GM18870 (cell line): ENCODE results near the gene LGI4.

Experiments
- ATAC-seq: cut with Tn5 transposase; IDR thresholded peaks from one replicate; pipeline ENCODE4 v1.9.1; 2021; ENCODE audit warnings: moderate library complexity; ENCODE audit not compliant: unreplicated experiment

Gene LGI4

DNA sequence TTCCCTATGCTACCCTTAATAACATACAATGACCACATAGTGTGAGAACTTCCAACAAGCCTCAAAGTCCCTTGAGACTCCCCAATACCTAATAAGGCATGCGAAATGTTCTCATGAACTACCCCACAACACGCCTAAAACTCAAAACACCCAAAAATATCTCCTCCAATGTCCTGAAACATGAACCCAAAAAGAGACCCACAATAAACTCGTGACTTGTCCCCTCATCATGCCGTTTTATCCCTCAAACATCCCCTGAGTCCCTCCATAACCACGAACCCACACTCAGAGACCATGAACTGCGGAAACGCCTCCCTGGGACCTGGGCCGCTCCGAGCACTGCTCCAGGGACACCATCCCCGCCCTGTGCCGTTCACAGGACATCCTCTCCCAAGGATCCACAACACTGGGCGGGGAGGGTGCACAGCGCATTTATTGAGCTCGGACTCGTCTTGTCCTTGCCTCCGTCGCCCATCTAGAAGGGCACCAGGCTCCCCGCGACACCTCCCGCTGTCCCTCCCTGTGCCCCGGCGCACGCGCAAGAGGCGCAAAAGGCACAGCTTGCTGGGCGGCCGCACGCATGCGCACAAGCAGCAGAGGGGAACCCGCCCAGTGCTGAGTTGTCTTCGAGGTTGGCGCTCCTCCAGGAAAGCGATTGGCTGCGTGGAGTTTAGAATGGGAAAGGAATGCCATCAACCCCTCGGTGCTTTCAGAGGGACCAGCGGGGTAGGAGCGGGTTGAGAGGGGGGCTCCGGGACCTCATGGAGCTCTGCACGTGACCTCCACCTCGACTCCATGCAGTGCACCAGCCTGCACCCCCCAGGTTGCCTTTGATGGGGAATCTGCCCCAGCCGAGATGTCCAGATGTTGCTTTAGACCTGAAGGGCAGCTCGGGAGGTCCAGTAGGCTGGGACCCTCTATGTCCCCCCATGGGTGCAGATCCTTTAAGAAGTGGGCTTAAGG is 10.5 kb downstream of the LGI4 start:
- peak; percentile 42 for ATAC-seq

DNA sequence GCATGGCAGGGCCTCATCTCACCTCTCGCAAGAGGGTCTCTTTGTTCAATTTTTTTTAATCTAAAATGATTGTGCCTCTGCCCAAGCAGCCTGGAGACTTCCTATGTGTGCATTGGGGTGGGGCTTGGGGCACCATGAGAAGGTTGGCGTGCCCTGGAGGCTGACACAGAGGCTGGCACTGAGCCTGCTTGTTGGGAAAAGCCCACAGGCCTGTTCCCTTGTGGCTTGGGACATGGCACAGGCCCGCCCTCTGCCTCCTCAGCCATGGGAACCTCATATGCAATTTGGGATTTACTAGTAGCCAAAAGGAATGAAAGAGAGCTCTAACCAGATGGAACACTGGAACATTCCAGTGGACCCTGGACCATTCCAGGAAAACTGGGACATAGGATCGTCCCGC is 11.3 kb downstream of the LGI4 start:
- ATAC-seq: no peak

DNA sequence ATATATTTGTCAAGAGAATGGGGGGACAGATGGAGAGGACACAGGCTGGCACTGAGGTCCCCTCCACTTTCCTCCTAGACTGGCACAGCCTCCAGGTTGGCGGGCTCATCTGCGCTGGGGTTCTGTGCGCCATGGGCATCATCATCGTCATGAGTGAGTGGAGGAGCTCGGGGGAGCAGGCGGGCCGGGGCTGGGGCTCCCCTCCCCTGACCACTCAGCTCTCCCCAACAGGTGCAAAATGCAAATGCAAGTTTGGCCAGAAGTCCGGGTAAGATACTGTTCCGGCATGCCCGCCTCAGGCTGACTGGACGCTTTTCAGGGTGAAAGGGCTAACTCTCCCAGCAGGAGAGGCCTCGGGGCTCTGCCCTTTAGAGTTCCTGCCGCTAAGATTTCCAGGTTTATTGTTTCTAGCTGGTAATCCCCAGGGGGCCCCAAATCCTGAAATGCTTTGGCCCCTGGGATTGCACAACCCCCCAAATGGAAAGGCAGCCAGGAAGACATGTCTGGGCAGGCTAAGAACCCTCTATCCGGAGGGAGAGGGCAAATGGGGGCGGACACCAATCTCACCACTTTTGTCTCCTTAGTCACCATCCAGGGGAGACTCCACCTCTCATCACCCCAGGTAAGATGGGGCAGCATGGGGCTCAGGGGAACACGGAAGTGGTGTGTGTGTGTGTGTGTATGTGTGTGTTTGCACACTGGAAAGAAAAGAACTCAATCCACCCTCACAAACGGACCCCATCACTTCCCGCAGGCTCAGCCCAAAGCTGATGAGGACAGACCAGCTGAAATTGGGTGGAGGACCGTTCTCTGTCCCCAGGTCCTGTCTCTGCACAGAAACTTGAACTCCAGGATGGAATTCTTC is 11.9 kb downstream of the LGI4 start:
- no peak for ATAC-seq

DNA sequence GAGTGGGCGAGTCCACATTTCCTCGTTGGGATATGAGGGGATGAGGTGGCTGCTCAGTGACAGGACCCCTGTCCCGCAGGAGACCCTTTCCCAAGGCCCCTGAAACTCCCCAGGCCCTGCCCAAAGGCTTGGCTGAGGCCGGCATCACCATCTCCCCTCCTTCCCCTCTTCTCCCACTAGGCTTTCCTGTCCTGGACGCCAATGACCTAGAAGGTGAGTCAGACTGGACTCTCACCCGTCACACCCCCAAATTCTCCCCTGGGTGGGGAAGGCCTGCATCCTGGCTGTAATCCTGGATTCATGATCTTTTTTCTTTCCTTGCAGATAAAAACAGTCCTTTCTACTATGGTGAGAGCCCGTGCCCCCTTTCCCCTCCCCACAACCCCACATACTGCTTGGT is 14.0 kb downstream of the LGI4 start:
- no peak for ATAC-seq

DNA sequence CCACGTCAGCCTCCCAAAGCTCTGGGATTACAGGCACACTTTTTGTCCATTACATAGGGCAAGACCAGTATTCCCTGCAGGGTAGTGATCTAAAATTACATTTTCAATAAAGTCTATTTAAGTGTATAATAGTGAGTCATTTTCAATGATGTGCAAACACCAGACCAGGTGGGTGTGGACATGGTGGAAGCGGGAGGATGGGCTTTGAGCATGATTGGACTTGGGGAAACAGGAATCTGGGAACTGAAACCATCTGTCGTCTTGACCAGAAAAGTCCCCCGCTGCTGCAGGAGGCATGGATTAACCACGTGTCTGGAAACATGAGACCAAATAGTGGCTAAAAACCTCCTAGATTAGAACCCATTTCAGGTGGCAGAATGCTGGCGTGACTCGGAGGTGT is 14.4 kb downstream of the LGI4 start:
- ATAC-seq: no peak

DNA sequence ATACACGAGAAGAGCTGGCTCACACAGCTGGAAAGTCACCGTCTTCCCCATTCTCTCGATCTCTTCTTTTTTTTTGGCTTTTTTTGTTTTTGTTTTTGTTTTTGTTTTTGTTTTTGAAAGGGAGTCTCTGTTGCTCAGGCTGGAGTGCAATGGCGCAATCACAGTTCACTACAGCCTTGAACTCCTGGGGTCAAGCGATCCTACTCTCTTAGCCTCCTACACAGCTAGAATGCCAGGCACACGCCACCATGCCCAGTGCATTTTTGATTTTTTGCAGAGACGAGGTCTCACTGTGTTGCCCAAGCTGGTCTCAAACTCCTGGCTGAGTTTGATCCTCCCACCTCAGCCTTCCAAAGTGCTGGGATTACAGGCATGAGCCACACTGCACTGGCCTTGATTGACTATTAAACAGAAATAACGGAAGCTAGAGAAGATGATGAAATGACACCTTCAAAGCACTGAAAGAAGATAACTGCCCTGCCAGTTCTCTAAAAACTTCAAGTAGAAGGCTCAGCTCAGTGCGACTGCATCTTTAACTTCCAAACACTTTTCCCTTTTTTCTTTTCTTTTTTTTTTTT is 15.2 kb downstream of the LGI4 start:
- no peak for ATAC-seq

DNA sequence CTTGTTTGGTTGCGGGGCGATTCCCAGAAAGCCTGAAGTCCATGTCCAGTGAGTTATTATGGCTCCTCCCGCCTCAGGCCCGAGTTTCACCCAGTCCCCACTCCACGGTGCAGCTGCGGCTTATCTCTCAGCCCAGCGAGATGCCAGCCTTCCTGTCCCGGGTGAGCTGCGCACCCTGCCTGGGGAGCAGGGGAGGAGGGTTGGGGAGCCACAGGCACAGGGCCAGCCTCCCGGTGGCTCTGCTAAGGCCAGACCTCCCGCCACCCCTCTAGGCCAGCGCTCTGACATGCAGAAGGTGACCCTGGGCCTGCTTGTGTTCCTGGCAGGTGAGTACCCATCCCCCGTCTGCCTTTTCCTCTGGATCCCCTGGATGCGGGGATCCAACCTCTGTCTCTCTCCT is 15.8 kb downstream of the LGI4 start:
- ATAC-seq: no peak

DNA sequence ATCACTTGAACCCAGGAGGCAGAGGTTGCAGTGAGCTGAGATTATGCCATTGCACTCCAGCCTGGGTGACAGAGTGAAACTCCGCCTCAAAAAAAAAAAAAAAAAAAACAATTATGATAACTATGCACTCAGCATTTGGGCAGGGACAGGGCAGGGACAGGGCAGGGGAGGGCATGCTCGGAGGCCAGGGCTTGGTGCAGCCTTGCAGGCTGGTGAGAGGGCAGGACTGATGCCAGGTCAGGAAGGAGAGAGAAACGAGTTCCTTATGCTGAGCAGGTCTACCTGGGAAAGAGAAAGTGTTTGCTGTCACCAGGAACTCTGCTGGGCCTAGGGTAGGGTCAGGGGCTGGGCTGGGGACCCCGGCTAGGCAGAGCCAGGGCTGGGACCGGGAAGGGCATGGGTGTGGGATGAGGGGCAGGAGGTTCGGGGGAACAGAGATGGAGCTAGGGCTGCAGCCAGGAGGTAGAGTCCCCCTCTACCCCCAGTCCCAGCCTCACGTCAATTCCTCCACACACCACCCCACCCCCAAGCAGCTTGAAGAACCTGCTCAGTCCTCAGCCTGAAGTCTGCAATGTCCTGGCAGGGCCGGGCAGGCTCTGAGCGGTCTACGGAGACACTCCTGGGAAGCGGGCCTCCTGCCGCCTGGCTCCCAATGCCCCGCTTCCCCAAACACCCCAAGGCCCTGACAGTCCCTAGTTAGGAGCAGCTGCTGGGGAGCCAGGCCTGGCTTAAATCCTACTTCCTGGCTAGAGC is 16.4 kb downstream of the LGI4 start:
- no peak for ATAC-seq

DNA sequence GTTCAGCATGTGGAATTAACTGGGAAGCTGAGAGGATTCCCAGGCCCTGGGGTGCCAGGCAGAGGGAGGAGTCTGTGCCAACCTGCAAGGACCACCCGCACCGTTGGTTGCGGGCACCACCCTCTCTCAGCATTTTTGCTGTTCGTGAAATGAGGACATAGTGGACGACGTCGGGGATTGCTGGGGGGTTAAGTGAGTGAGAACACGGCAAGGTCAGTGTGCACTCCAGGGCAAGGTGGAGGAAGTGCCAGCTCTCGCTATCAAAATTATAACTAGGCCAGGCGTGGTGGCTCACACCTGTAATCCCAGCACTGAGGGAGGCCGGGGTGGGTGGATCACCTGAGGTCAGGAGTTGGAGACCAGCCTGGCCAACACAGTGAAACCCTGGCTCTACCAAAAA is 17.1 kb downstream of the LGI4 start:
- ATAC-seq: no peak

DNA sequence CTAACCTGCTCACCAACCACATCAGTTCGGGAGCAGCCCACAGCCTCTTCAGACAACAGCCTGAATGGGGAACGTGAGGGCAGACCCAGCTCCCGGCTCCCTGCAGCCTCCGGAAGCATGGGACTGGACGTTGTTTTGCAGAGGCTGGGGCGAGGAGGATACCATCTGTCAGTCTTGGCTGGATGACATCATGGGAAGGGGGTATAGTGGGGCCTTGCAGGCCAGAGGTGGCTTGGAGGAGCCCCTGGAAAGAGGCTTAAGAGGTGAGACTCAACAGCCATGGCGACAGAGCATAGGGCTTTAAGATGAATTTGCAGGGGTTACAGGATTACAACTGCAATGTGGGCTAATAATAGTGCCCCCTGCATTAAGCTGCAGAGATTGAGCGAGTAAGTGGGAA is 17.7 kb downstream of the LGI4 start:
- no peak for ATAC-seq

DNA sequence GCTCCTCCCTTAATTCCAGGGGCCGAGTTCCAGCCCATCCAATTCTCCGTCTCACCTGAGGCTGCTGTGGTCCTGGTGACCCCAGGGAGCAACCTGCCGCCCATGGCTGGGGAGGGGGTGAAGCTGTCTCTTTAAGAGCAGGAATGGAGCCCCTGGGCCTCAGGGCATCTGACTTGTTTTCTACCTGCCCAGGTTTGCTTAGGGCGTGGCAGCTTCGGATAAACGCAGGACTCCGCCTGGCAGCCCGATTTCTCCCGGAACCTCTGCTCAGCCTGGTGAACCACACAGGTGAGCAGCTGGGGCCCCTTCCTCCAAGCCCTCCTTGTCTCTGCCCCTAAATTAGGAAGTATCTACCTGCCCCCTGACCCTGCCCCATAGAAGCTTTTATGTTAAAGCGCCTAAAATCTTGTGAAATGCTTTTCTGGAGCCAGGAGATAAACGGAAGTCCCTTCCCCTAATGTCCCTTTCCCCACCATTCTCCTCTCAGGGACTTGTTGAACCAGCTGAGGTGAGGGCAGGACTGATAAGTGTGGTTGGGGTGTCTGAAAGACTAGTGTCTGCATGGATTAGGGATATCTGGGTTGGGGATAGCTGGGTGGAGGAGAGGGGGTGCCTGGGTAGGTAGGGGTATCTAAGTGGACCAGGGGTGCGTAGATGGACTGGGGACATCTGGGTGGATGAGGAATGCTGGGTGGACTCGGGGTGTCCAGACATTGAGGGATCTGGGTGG is 18.6 kb downstream of the LGI4 start:
- ATAC-seq: no peak

DNA sequence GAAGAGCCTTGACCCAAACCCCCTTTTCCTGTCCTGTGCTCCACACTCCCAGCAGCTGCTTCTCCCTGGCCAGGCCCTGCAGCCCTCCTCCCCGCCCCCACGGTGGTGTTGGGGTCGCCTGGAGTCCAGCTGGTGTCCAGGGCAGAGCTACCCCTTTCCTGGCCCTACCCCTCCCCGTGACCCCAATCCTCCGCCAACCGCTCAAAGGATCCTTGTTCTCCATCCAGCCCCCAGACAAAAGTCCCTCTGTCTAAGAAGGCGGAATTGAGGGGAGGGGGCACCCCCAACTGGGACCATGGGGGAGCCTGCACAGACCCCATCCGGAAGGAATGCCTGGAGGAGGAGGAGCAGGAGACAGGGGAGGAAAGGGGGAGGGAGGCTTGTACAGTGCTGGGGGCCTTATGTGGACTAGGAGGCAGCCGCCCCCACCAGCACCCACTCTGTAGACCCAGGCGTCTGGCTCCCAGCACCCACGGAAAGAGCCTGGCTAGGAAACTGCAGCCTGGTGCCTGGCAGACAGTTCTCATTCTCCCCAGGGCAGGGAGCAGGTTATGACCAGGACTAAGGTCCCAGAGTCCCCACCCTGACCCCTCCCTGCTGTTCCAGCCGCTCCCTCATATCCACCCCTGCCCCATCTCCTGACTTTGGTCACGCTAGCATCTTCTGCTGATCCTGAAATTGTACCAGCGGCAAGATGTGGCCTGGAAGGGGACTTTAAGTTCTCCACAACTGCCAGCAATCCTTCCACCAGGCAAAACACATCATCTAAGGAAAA is 19.5 kb downstream of the LGI4 start, which contains the start of gene FXYD3:
Gene FXYD3 (plus strand): TSS at position 647 of the 775 bp plus-strand sequence. CDS start 3,554 bp downstream, outside the sequence.
- no peak for ATAC-seq

DNA sequence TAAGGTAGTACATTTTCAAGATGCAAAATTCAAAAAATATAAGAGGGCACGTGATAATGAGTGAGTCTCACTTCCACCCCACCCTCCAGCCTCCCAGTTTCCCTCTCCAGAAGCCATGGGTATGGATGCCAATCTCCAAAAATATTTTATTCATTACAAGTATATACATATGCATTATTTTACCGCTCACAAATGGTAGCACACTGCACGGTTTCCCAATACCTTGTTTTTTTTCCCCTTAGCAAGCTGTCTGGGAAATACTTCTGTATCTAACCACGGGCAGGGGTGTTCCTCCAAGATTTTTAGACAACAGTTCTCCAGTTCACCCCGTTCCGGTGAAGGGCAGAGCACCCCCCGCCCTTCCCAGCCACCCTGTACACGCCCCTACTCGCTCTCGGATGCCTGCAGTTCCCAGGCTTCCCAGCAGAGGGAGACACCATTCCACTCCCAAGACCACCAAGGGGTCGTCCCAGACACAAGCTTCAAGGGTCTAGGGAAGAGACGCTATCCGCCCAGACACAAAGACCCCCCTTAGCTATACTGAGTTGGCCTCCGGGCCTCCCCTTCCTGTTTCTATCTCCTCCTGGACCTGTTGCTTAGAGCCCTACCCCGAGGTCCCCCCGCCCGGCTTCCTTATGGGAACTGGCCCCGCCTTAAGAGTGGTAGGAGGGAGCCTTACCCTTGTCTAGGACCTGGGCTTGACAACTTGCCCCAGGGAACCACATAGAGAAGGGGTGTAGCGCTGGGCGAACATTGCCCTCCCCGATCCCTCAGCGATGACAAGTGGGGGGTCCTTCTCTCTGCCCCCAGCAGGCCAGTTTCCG is 20.3 kb downstream of the LGI4 start:
- no peak for ATAC-seq

DNA sequence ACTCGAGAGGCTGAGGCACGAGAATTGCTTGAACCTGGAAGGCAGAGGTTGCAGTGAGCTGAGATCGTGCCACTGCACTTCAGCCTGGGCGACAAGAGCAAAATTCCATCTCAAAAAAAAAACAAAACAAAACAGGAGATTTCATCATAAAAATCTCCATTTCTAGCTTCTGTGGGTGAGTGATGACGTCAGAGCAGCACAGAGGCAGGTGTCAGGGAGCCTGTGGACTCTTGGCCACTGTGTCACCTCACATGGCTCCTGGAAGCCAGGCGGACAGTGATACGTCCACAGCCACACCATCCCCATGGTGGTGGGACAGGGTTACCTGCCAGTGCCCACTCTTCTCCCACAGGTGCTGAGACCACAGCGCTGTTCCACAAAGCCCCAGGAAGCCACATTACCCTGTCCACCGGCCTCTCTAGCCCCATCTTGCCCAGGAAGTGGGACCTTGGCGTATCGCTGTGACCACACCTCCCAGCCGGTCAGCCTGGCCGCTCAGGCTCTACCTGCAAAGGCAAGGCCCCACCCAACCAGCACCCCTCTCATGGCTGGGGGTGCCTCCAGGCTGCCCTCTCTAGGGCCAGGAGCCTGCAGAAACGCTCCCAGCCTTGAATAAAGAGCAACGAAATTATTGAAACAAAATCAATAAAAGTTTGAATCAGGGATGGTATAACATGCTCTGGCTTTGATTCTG is 21.7 kb downstream of the LGI4 start:
- ATAC-seq: no peak

DNA sequence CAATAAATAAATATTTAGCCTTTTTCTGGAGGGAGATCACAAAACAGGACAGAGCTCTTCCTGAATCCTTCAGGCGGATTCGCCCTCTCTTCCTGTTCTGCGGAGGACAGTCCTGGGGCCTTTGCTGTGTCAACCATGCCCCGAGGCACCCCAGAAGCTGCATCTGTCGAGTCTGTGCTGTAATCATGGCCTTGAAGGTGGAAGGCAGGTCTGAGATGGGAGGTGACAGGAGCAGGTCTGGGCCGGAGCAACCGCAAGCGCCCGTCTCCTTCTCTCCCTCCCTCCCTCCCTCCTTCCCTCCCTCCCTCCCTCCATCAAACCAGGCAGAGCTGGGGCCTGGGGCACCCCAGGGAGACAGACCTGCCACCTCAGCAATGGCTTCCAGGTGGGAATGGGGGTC is 23.9 kb downstream of the LGI4 start:
- no peak for ATAC-seq

DNA sequence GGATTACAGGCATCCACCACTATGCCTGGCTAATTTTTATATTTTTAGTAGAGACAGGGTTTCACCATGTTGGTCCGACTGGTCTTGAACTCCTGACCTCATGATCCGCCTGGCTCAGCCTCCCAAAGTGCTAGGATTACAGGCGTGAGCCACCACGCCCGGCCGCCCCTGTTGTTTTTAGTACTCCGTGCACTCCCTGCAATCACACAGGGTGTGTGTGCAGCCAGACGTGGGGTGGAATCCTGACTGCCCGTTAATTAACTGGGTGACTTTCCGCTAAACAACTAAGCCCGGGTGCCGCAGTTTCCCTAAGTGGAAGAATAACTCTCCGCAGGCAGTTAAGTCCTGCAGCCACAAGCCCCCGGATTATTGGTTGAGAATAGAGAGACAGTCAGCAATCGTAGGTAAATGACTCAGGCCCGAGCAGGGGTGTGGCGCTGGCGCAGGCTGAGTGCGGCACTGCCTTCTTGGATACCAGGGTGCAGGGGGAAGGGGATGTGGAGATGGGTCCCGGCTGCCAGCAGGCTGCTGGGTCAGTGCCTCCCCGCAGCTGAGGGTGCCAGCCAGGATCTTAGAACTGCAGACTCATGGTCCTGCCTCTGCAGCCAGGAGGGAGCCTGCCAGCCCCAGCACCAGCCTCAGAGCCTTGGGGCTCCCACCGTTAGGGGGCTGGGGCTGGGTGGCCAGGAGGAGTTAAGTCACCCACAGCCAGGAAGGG is 25.3 kb downstream of the LGI4 start:
- ATAC-seq: no peak

DNA sequence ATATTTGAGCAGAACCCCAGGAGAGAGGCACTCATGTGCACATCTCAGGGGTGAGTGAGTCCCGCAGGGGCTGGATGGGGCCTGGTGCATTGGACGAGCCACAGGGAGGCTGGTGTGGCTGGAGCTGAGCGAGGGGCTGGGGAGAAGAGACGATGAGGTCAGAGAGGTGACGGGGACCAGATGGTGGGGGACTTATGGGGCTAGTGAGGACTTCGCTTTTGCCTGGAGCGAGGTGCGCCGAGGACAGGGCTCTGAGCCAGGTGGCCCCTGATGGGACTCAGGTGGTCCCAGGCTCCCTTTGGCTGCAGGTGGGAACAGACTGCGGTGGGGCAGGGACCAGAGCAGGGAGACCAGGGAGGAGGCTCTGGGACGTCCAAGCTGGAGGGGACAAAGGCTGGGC is 26.1 kb downstream of the LGI4 start:
- no peak for ATAC-seq
